Measurements from ENCODE around the gene OSBPL8. TPM values are rescaled to one million over a fixed set of nuclear protein-coding genes. Genes with fewer than 3 reads are reported as not detected.

Gene OSBPL8
- total and polyA plus RNA-seq, 9 of the 15 experiments (the other 6 are each of a cell fraction or from before 2014, with no cell fraction given) = 17.4 to 82.7 (median 42.8) TPM

DNA sequence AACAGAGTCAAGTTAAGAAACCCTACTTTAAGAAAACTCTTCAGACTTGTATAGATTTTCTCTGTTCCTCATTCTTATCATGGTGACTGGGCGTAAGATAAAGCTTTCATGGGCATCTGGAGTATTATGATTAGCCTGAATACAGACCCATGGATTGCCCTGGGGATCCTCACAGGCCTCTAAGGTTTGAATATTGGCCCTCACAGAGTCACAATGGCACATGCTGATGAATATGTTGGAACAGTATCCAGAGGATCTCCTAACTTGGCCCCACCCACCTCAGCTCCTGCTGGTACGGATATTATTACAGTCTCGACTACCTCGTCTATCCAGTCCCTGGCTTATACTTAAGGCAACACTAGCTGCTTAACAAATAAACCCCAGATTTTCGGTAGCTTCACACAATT is 8.1 kb downstream of the OSBPL8 start (continued):
- TF ChIP-seq, protein P1, sequence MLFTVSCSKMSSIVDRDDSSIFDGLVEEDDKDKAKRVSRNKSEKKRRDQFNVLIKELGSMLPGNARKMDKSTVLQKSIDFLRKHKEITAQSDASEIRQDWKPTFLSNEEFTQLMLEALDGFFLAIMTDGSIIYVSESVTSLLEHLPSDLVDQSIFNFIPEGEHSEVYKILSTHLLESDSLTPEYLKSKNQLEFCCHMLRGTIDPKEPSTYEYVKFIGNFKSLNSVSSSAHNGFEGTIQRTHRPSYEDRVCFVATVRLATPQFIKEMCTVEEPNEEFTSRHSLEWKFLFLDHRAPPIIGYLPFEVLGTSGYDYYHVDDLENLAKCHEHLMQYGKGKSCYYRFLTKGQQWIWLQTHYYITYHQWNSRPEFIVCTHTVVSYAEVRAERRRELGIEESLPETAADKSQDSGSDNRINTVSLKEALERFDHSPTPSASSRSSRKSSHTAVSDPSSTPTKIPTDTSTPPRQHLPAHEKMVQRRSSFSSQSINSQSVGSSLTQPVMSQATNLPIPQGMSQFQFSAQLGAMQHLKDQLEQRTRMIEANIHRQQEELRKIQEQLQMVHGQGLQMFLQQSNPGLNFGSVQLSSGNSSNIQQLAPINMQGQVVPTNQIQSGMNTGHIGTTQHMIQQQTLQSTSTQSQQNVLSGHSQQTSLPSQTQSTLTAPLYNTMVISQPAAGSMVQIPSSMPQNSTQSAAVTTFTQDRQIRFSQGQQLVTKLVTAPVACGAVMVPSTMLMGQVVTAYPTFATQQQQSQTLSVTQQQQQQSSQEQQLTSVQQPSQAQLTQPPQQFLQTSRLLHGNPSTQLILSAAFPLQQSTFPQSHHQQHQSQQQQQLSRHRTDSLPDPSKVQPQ (CRISPR knock-in tag; IDR thresholded peaks at IDR 0.05; ENCODE audit: borderline replicate concordance) = no peak
- TF ChIP-seq SPI1 (IDR thresholded peaks at IDR 0.05; ENCODE audit: borderline replicate concordance, low read depth, low read length) (peak; percentile 80; the same call in 1 of the 2 replicates), ZFP91 (CRISPR knock-in tag; IDR thresholded peaks at IDR 0.05) (no peak), FOXP4 (CRISPR knock-in tag; IDR thresholded peaks at IDR 0.05; ENCODE audit: borderline replicate concordance) (no peak), CREBBP (IDR thresholded peaks at IDR 0.05; ENCODE audit: low read depth, low read length) (no peak), NFIX (CRISPR knock-in tag; IDR thresholded peaks at IDR 0.05; ENCODE audit: low read depth) (no peak)
